ENCODE data around the gene MTPN.

GRCh38 chr7:135917721-135918120 is 59.4 kb downstream of the MTPN start:
- no peak for TF ChIP-seq CTCF (conservative IDR thresholded peaks at IDR 0.05; ENCODE audit: low read depth, low read length)
- TF ChIP-seq EZH2 (IDR thresholded peaks at IDR 0.05; ENCODE audit: borderline replicate concordance, low read depth, low read length, poor library complexity, severe bottlenecking) = no peak

All from A673 (cell line).